ENCODE results near the gene TINCR. TPM values are rescaled to one million over a fixed set of nuclear protein-coding genes. Genes with fewer than 3 reads are reported as not detected.
A peak's percentile ranks its signal among the peaks of the same experiment; 100 is the strongest.

TINCR gene
- total and polyA plus RNA-seq, 2 of the 13 experiments (the other 11 are each of a cell fraction or from before 2014, with no cell fraction given), result 0.17 to 0.33 TPM

DNA sequence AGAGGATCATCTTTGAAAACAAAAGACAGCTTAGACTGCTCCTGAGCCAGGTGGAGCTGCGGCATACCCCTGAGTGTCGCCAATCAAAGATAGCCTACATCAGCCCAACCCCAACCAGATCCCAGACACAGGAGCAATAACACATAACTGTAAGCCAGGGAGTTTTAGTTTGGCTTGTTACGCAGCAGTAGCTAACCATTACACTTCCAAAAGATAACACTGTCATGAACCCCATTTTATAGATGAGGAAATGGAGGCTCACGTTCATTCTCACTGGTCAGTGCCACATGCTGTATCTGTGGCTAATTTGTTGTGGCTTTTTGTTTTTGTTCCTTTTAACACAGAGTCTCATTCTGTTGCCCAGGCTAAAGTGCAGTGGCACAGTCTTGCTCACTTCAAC lies 47.3 kb downstream of the TINCR start:
- no peak overlapping the region for H3K27ac ChIP-seq (ENCODE audit: extremely low read length, insufficient read depth, low read length)
- no peaks in the 10 kb centered on the region for H3K79me2 ChIP-seq (ENCODE audit: insufficient read depth, low read length)
- intact Hi-C loops (cut with micrococcal nuclease; ENCODE audit: unreplicated experiment), result no loop called here
- no peaks in the 10 kb centered on the region for H4K20me1 ChIP-seq (ENCODE audit: insufficient read depth, low read length)
- ATAC-seq (no peak), FAIRE-seq (no peak), DNase-seq (ENCODE audit: low spot score) (no peak)
- H3K9me3 ChIP-seq (ENCODE audit: low read length), result peaks cover 20% of the 10 kb centered on the region
- H3K36me3 ChIP-seq (replicated peaks in 1 of 2; ENCODE audit: control insufficient read depth in 1 of 2, insufficient read depth in 2 of 2, low read length in 2 of 2), result no peaks in the 10 kb centered on the region
- H3K4me3 ChIP-seq (replicated peaks in 1 of 3; ENCODE audit: insufficient read depth in 1 of 3, low read depth in 2 of 3, low read length in 3 of 3), result no peak overlapping the region
- BruUV-seq (replicated peaks), result no TSS peak
- H3K9ac ChIP-seq (ENCODE audit: insufficient read depth, low read depth, low read length), result no peak overlapping the region
- no peaks in the 10 kb centered on the region for H3K27me3 ChIP-seq (ENCODE audit: control insufficient read depth in 1 of 2, insufficient read depth in 2 of 2, low read length in 2 of 2)
- no peak for TF ChIP-seq CCDC6 (CRISPR knock-in tag; IDR thresholded peaks at IDR 0.05)
- TF ChIP-seq, protein P1, sequence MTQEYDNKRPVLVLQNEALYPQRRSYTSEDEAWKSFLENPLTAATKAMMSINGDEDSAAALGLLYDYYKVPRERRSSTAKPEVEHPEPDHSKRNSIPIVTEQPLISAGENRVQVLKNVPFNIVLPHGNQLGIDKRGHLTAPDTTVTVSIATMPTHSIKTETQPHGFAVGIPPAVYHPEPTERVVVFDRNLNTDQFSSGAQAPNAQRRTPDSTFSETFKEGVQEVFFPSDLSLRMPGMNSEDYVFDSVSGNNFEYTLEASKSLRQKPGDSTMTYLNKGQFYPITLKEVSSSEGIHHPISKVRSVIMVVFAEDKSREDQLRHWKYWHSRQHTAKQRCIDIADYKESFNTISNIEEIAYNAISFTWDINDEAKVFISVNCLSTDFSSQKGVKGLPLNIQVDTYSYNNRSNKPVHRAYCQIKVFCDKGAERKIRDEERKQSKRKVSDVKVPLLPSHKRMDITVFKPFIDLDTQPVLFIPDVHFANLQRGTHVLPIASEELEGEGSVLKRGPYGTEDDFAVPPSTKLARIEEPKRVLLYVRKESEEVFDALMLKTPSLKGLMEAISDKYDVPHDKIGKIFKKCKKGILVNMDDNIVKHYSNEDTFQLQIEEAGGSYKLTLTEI (CRISPR knock-in tag; conservative IDR thresholded peaks at IDR 0.05), result no peak
- TF ChIP-seq RBAK (CRISPR knock-in tag; IDR thresholded peaks at IDR 0.05), result peak; percentile 89; the same call in 1 of the 2 replicates
- TF ChIP-seq GATA4 (IDR thresholded peaks at IDR 0.05; ENCODE audit: borderline replicate concordance, low read depth), result no peak
- TF ChIP-seq ZNF136 (CRISPR knock-in tag; IDR thresholded peaks at IDR 0.05; ENCODE audit: low read depth), result no peak
- no peak for TF ChIP-seq SETDB1 (CRISPR knock-in tag; IDR thresholded peaks at IDR 0.05; ENCODE audit: borderline replicate concordance)
- CTCF ChIA-PET (ENCODE audit: low intra/inter-chr PET ratio, low total read pairs), result no interaction called here
- POLR2A ChIA-PET, result no interaction called here
- no peak overlapping the region for H3K4me2 ChIP-seq (ENCODE audit: low read depth, low read length)
- H2AFZ ChIP-seq (ENCODE audit: low read length), result no peak overlapping the region
- in situ Hi-C loops (cut with HindIII; ENCODE audit: extremely low pct_ligation_motif_present, low pct_unique_long_range_greater_than_20kb), result no loop called here
- 78% methylated on average over 4 of the region's 4 CpGs for WGBS (ENCODE audit: low lambda C conversion rate)
- H3K4me1 ChIP-seq (ENCODE audit: insufficient read depth, low read length), result no peaks in the 10 kb centered on the region

DNA sequence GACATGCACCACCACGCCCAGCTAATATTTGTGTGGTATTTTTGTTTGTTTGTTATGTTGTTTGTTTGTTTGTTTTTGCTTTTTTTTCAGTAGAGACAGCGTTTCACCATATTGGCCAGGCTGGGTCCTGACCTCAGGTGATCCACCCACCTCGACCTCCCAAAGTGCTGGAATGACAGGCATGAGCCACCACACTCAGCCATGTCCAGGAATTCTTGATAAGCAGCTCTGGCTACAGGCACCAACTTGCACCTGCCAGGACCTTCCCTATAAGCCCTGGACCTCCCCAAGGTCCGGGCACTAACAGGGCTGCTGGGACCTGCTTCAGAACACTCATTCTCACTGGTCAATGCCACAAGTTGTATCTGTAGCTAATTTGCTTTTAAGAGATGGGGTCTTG lies 48.7 kb downstream of the TINCR start:
- DNase-seq (ENCODE audit: low spot score), result no peak
- no peaks in the 10 kb centered on the region for H3K27me3 ChIP-seq (ENCODE audit: control insufficient read depth in 1 of 2, insufficient read depth in 2 of 2, low read length in 2 of 2)
- ATAC-seq, result no peak
- peaks cover 22% of the 10 kb centered on the region for H3K9me3 ChIP-seq (ENCODE audit: low read length)
- no peaks in the 10 kb centered on the region for H3K36me3 ChIP-seq (replicated peaks in 1 of 2; ENCODE audit: control insufficient read depth in 1 of 2, insufficient read depth in 2 of 2, low read length in 2 of 2)
- H3K4me3 ChIP-seq (replicated peaks in 1 of 3; ENCODE audit: insufficient read depth in 1 of 3, low read depth in 2 of 3, low read length in 3 of 3), result no peak overlapping the region
- no peak for FAIRE-seq
- H3K9ac ChIP-seq (ENCODE audit: insufficient read depth, low read depth, low read length), result no peak overlapping the region
- no peak overlapping the region for H2AFZ ChIP-seq (ENCODE audit: low read length)
- ChIA-PET POLR2A (no interaction called here), CTCF (ENCODE audit: low intra/inter-chr PET ratio, low total read pairs) (no interaction called here)
- in situ Hi-C loops (cut with HindIII; ENCODE audit: extremely low pct_ligation_motif_present, low pct_unique_long_range_greater_than_20kb) (no loop called here), intact Hi-C loops (cut with micrococcal nuclease; ENCODE audit: unreplicated experiment) (no loop called here)
- BruUV-seq (replicated peaks), result no TSS peak
- H3K4me2 ChIP-seq (ENCODE audit: low read depth, low read length), result no peak overlapping the region
- H4K20me1 ChIP-seq (ENCODE audit: insufficient read depth, low read length), result no peaks in the 10 kb centered on the region
- H3K27ac ChIP-seq (ENCODE audit: extremely low read length, insufficient read depth, low read length), result no peak overlapping the region
- no peaks in the 10 kb centered on the region for H3K4me1 ChIP-seq (ENCODE audit: insufficient read depth, low read length)
- WGBS (ENCODE audit: low lambda C conversion rate), result 14% methylated on average over 4 of the region's 4 CpGs
- no peaks in the 10 kb centered on the region for H3K79me2 ChIP-seq (ENCODE audit: insufficient read depth, low read length)
- TF ChIP-seq, protein P2, sequence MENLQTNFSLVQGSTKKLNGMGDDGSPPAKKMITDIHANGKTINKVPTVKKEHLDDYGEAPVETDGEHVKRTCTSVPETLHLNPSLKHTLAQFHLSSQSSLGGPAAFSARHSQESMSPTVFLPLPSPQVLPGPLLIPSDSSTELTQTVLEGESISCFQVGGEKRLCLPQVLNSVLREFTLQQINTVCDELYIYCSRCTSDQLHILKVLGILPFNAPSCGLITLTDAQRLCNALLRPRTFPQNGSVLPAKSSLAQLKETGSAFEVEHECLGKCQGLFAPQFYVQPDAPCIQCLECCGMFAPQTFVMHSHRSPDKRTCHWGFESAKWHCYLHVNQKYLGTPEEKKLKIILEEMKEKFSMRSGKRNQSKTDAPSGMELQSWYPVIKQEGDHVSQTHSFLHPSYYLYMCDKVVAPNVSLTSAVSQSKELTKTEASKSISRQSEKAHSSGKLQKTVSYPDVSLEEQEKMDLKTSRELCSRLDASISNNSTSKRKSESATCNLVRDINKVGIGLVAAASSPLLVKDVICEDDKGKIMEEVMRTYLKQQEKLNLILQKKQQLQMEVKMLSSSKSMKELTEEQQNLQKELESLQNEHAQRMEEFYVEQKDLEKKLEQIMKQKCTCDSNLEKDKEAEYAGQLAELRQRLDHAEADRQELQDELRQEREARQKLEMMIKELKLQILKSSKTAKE (CRISPR knock-in tag; IDR thresholded peaks at IDR 0.05; ENCODE audit: borderline replicate concordance), result no peak
- no peak for TF ChIP-seq MBD4 (IDR thresholded peaks at IDR 0.05; ENCODE audit: borderline replicate concordance, low read length)
- TF ChIP-seq GFI1 (CRISPR knock-in tag; IDR thresholded peaks at IDR 0.05; ENCODE audit: borderline replicate concordance), result no peak
- TF ChIP-seq, protein P3, sequence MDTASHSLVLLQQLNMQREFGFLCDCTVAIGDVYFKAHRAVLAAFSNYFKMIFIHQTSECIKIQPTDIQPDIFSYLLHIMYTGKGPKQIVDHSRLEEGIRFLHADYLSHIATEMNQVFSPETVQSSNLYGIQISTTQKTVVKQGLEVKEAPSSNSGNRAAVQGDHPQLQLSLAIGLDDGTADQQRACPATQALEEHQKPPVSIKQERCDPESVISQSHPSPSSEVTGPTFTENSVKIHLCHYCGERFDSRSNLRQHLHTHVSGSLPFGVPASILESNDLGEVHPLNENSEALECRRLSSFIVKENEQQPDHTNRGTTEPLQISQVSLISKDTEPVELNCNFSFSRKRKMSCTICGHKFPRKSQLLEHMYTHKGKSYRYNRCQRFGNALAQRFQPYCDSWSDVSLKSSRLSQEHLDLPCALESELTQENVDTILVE (CRISPR knock-in tag; IDR thresholded peaks at IDR 0.05), result no peak
- no peak for TF ChIP-seq ELF1 (CRISPR knock-in tag; IDR thresholded peaks at IDR 0.05)
- no peak for TF ChIP-seq NKX3-1 (CRISPR knock-in tag; IDR thresholded peaks at IDR 0.05)
- TF ChIP-seq EZH2 (conservative IDR thresholded peaks at IDR 0.05; ENCODE audit: low read depth, low read length), result no peak

All from HepG2 (cell line).